Neural progenitor cell (in vitro differentiated cells): Measurements from ENCODE around the gene SMYD3. TPM values are rescaled to one million over a fixed set of nuclear protein-coding genes. Genes with fewer than 3 reads are reported as not detected.

Experiments used
- DNase-seq: peaks from one replicate; pipeline ENCODE4 v3.0.0-alpha.2; 2016; ENCODE audit warnings: low spot score
- H2AFZ ChIP-seq: fragments of 200-600 bp; sonication (generic); replicated peaks from 2 replicates; pipeline ENCODE4 v1.6.1; 2016; ENCODE audit warnings: antibody characterized with exemption
- H3F3A ChIP-seq: fragments of 200-600 bp; sonication (generic); 2 replicates; pipeline ENCODE4 v1.6.1; 2016; ENCODE audit warnings: antibody characterized with exemption, low read depth
- H3K27ac ChIP-seq: fragments of 200-600 bp; sonication (generic); 2 replicates; pipeline ENCODE4 v1.5.1; 2016; ENCODE audit warnings: mild to moderate bottlenecking
- H3K27me3 ChIP-seq: fragments of 200-600 bp; sonication (generic); 2 replicates; pipeline ENCODE4 v1.6.1; 2016; ENCODE audit warnings: mild to moderate bottlenecking, moderate library complexity
- H3K36me3 ChIP-seq: fragments of 200-600 bp; sonication (generic); 2 replicates; pipeline ENCODE4 v1.5.1; 2016
- H3K4me1 ChIP-seq: fragments of 200-600 bp; sonication (generic); 2 replicates; pipeline ENCODE4 v1.6.1; 2016; ENCODE audit warnings: mixed run types
- H3K4me2 ChIP-seq: fragments of 200-600 bp; sonication (generic); 2 replicates; pipeline ENCODE4 v1.6.1; 2016
- H3K4me3 ChIP-seq: fragments of 200-600 bp; sonication (generic); 2 replicates; pipeline ENCODE4 v1.5.1; 2016
- H3K79me2 ChIP-seq: fragments of 200-600 bp; sonication (generic); 2 replicates; pipeline ENCODE4 v1.6.1; 2016; ENCODE audit warnings: low read depth
- H3K9ac ChIP-seq: fragments of 200-600 bp; sonication (generic); 2 replicates; pipeline ENCODE4 v1.6.1; 2016
- H3K9me3 ChIP-seq: fragments of 200-600 bp; sonication (generic); 2 replicates; pipeline ENCODE4 v1.5.1; 2016; ENCODE audit warnings: low read depth
- H4K20me1 ChIP-seq: fragments of 200-600 bp; sonication (generic); 2 replicates; pipeline ENCODE4 v1.6.1; 2016; ENCODE audit warnings: low read depth
- H3K27ac Mint-ChIP-seq: 3 replicates; pipeline ENCODE4 v1.8.0; 2021; ENCODE audit warnings: mixed read lengths
- H3K27me3 Mint-ChIP-seq: 2 replicates; pipeline ENCODE4 v1.8.0; 2022; ENCODE audit warnings: low read depth, mild to moderate bottlenecking, inconsistent platforms, moderate library complexity, mixed read lengths; ENCODE audit not compliant: insufficient read depth
- H3K36me3 Mint-ChIP-seq: 3 replicates; pipeline ENCODE4 v1.8.0; 2021; ENCODE audit warnings: mixed read lengths
- H3K4me1 Mint-ChIP-seq: 3 replicates; pipeline ENCODE4 v1.8.0; 2021; ENCODE audit warnings: mixed read lengths
- H3K4me3 Mint-ChIP-seq: 3 replicates; pipeline ENCODE4 v1.8.0; 2021; ENCODE audit warnings: mild to moderate bottlenecking, moderate library complexity, mixed read lengths
- H3K9me3 Mint-ChIP-seq: 3 replicates; pipeline ENCODE4 v1.8.0; 2020; ENCODE audit warnings: mixed read lengths
- EZH2 ChIP-seq: fragments of 200-600 bp; sonication (generic); IDR thresholded peaks from 2 replicates; pipeline ENCODE4 v1.6.1; 2017; ENCODE audit warnings: antibody characterized with exemption, mild to moderate bottlenecking, moderate library complexity
- EZH2phosphoT487 ChIP-seq: fragments of 200-600 bp; sonication (generic); IDR thresholded peaks from 2 replicates; pipeline ENCODE4 v1.6.1; 2017; ENCODE audit warnings: antibody characterized with exemption
- total RNA-seq: library from RNA; depleted of rRNA; stranded (reverse); fragments of >200 nt; gene quantifications from 2 replicates; pipeline ENCODE4 v1.2.3, GENCODE V29; 2015; ENCODE audit warnings: low replicate concordance
- TF ChIP-seq, protein P1 (sequence below): fragments of 200-600 bp; sonication (generic); IDR thresholded peaks from 2 replicates; pipeline ENCODE4 v1.5.1; 2017; ENCODE audit warnings: antibody characterized with exemption, mild to moderate bottlenecking

The SMYD3 gene
- total RNA-seq, 1 donor from 2014 or later, result 43.2 TPM

DNA sequence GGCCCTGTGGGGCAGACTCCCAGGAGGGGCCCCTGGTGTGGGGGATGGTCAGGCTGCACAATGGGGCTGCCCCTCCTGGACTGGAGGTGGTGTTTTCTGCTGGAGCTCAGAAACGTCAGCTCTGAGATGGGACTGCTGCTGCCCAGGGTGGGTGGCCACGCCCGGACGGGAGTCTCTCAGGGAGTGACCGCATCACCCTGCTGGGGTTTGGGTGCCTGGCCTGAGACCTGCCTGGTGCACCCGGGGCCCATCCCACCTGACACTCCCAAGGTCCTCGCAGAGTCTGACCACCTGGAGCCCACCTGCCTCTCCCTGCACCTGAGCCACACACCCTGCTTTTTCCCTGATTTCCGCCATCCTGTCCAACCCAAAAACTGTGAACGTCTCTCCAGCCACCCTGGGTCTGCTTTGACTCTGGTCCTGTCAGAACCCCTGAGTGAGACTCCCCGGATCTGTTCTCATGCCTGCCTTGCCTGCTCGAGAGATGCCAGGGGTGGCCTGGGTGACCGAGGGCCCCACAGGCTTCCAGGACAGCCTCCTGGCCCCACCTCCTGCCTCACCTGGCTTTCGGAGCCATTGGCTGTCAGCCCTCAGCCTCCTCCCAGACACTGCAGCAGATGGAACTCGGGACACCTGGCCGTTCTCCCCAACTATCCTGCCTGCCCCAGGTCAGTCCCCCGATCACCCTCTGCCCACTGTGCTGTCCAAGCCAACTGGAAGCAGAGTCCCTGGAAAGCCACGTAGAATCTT is 11.6 kb upstream of the SMYD3 start:
- H3K27me3 Mint-ChIP-seq, result peaks cover 5% of the 10 kb centered on the region
- no peak overlapping the region for H2AFZ ChIP-seq
- peaks cover 37% of the 10 kb centered on the region for H3K9me3 Mint-ChIP-seq
- no peak overlapping the region for H3K4me3 Mint-ChIP-seq
- no peak overlapping the region for H3K27ac Mint-ChIP-seq
- TF ChIP-seq EZH2 (no peak), EZH2phosphoT487 (no peak)
- TF ChIP-seq, protein P1, sequence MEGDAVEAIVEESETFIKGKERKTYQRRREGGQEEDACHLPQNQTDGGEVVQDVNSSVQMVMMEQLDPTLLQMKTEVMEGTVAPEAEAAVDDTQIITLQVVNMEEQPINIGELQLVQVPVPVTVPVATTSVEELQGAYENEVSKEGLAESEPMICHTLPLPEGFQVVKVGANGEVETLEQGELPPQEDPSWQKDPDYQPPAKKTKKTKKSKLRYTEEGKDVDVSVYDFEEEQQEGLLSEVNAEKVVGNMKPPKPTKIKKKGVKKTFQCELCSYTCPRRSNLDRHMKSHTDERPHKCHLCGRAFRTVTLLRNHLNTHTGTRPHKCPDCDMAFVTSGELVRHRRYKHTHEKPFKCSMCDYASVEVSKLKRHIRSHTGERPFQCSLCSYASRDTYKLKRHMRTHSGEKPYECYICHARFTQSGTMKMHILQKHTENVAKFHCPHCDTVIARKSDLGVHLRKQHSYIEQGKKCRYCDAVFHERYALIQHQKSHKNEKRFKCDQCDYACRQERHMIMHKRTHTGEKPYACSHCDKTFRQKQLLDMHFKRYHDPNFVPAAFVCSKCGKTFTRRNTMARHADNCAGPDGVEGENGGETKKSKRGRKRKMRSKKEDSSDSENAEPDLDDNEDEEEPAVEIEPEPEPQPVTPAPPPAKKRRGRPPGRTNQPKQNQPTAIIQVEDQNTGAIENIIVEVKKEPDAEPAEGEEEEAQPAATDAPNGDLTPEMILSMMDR, result no peak
- H4K20me1 ChIP-seq, result no peaks in the 10 kb centered on the region
- no peak overlapping the region for H3K27ac ChIP-seq
- no peaks in the 10 kb centered on the region for H3K9me3 ChIP-seq
- no peak overlapping the region for H3K4me2 ChIP-seq
- H3K4me3 ChIP-seq, result no peak overlapping the region
- H3K36me3 ChIP-seq, result no peaks in the 10 kb centered on the region
- no peaks in the 10 kb centered on the region for H3K4me1 ChIP-seq
- no peaks in the 10 kb centered on the region for H3K4me1 Mint-ChIP-seq
- DNase-seq, result no peak
- no peaks in the 10 kb centered on the region for H3K79me2 ChIP-seq
- H3K27me3 ChIP-seq, result no peaks in the 10 kb centered on the region
- no peaks in the 10 kb centered on the region for H3F3A ChIP-seq
- H3K36me3 Mint-ChIP-seq, result no peaks in the 10 kb centered on the region
- H3K9ac ChIP-seq, result no peak overlapping the region

DNA sequence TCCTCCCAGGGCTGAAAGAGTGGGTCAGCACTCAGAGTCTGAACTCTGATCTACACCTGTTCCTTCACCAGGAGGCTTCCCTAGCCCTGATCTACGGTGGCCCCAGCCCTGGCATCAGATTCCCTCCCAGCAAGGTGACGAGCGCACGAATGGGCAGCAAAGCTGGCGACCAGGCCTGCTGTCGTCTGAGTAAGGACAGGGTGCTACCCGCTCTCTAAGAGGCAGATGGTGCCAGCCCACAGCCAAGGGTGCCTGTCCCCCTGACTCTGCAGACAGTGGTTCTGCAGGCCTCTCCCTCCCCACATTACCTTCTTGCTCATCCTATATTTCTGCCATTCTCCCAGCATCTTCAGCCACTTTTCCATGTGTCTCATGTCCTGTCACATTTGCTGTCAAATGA is 10.3 kb upstream of the SMYD3 start:
- Mint-ChIP-seq H3K36me3 (no peaks in the 10 kb centered on the region), H3K4me3 (no peak overlapping the region), H3K9me3 (peaks cover 38% of the 10 kb centered on the region), H3K27me3 (peaks cover 5% of the 10 kb centered on the region), H3K27ac (no peak overlapping the region), H3K4me1 (no peaks in the 10 kb centered on the region)
- Histone ChIP-seq H3K9me3 (no peaks in the 10 kb centered on the region), H3K27ac (no peak overlapping the region), H3F3A (no peaks in the 10 kb centered on the region), H3K4me1 (no peaks in the 10 kb centered on the region), H4K20me1 (no peaks in the 10 kb centered on the region), H3K27me3 (no peaks in the 10 kb centered on the region), H2AFZ (no peak overlapping the region), H3K36me3 (no peaks in the 10 kb centered on the region), H3K4me2 (no peak overlapping the region), H3K79me2 (no peaks in the 10 kb centered on the region), H3K9ac (no peak overlapping the region), H3K4me3 (no peak overlapping the region)
- TF ChIP-seq EZH2phosphoT487, result no peak
- no peak for TF ChIP-seq EZH2
- TF ChIP-seq, protein P1, result no peak
- no peak for DNase-seq

DNA sequence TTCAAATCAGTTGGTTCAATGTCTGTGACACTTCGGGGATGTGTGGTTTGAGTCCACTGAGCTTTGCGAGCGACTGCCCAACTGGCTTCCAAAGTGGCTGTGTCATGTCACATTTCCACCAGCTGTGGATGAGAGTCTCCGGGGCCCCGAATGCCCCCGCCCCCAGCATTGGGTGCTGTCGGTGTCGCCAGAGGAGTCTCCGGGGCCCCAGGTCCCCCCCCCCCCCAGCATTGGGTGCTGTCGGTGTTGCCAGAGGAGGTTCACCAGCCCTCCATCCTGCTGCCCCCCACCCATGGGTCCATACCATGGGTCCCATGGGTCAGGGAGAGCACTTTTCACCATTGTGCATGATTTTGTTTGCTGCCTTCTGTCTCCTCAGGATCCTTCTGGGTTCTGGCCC is 9.0 kb upstream of the SMYD3 start:
- Mint-ChIP-seq H3K27ac (no peak overlapping the region), H3K4me3 (no peak overlapping the region), H3K36me3 (no peaks in the 10 kb centered on the region), H3K9me3 (peaks cover 33% of the 10 kb centered on the region), H3K4me1 (no peaks in the 10 kb centered on the region), H3K27me3 (peaks cover 5% of the 10 kb centered on the region)
- H3K4me3 ChIP-seq, result no peak overlapping the region
- no peaks in the 10 kb centered on the region for H3F3A ChIP-seq
- no peaks in the 10 kb centered on the region for H3K4me1 ChIP-seq
- H3K27me3 ChIP-seq, result no peaks in the 10 kb centered on the region
- no peaks in the 10 kb centered on the region for H4K20me1 ChIP-seq
- DNase-seq, result no peak
- H3K4me2 ChIP-seq, result no peak overlapping the region
- H3K9me3 ChIP-seq, result no peaks in the 10 kb centered on the region
- TF ChIP-seq EZH2 (no peak), EZH2phosphoT487 (no peak)
- TF ChIP-seq, protein P1, result no peak
- H3K27ac ChIP-seq, result no peak overlapping the region
- H3K36me3 ChIP-seq, result no peaks in the 10 kb centered on the region
- H2AFZ ChIP-seq, result no peak overlapping the region
- no peaks in the 10 kb centered on the region for H3K79me2 ChIP-seq
- H3K9ac ChIP-seq, result no peak overlapping the region
